HEK293 (cell line): ENCODE results near the gene SNX6.

Experiments
- IKZF3 ChIP-seq: fragments of 450-650 bp; IDR thresholded peaks from 2 replicates; pipeline ENCODE4 v1.5.0; 2018; ENCODE audit warnings: missing biosample characterization, mild to moderate bottlenecking, missing genetic modification characterization, moderate library complexity
- PRDM1 ChIP-seq: fragments of 450-650 bp; formaldehyde crosslinking; IDR thresholded peaks from 2 replicates; pipeline ENCODE4; 2016; ENCODE audit warnings: missing biosample characterization, missing genetic modification characterization
- ZNF132 ChIP-seq: fragments of 450-650 bp; formaldehyde crosslinking; IDR thresholded peaks from 2 replicates; pipeline ENCODE4 v1.5.1; 2017; ENCODE audit warnings: missing biosample characterization, missing genetic modification characterization, borderline replicate concordance
- ZNF138 ChIP-seq: fragments of 450-650 bp; formaldehyde crosslinking; IDR thresholded peaks from 2 replicates; pipeline ENCODE4 v1.5.1; 2016; ENCODE audit warnings: missing biosample characterization, missing genetic modification characterization, borderline replicate concordance
- ZNF274 ChIP-seq, 2 experiments: fragments of 200-500 bp in 1 of 2; fragments of 450-650 bp in 1 of 2; sonication (Bioruptor generic) in 1 of 2; formaldehyde crosslinking in 1 of 2; IDR thresholded peaks; 2 replicates each; pipeline versions ENCODE4 v1.5.1 to v1.6.1; 2014 to 2016; ENCODE audit warnings: borderline replicate concordance in 1 of 2, inconsistent platforms in 1 of 2, low read length in 1 of 2, missing biosample characterization in 1 of 2, missing genetic modification characterization in 1 of 2
- ZNF670 ChIP-seq: fragments of 450-650 bp; formaldehyde crosslinking; IDR thresholded peaks from 2 replicates; pipeline ENCODE4 v1.5.1; 2016; ENCODE audit warnings: missing biosample characterization, missing genetic modification characterization, low read depth
- TF ChIP-seq, protein P1 (sequence below): fragments of 450-650 bp; formaldehyde crosslinking; IDR thresholded peaks from 2 replicates; pipeline ENCODE4 v1.5.1; 2016; ENCODE audit warnings: missing biosample characterization, missing genetic modification characterization
- TF ChIP-seq, protein P2 (sequence below): fragments of 450-650 bp; formaldehyde crosslinking; IDR thresholded peaks from 2 replicates; pipeline ENCODE4 v1.5.1; 2016; ENCODE audit warnings: missing biosample characterization, missing genetic modification characterization
- TF ChIP-seq, protein P3 (sequence below): fragments of 450-650 bp; formaldehyde crosslinking; IDR thresholded peaks from 2 replicates; pipeline ENCODE4 v1.5.1; 2017; ENCODE audit warnings: missing biosample characterization, mild to moderate bottlenecking, missing genetic modification characterization, moderate library complexity
- TF ChIP-seq, protein P4 (sequence below): fragments of 450-650 bp; formaldehyde crosslinking; IDR thresholded peaks from 2 replicates; pipeline ENCODE4 v1.5.1; 2016; ENCODE audit warnings: missing biosample characterization, missing genetic modification characterization

DNA sequence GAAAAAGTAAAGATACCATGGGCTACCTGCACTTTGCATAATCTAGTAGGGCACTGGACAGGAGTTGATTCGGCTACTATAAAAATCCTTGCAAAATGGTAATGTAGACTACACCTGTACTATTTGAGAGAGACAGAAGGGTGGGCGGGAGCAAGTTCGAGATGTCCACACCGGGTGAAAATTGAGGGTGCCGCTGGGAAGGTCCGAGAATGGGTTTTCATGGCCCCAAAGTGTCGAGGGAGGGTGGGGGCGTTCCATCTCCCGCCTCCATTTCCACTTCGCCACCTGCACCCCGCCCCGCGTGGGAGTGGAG, 648 bp downstream of the SNX6 start:
- no peak for TF ChIP-seq ZNF132 (tag by site-specific recombination)
- no peak for TF ChIP-seq ZNF274 (IDR thresholded peaks at IDR 0.05; ENCODE audit: low read length)
- TF ChIP-seq ZNF274 (tag by site-specific recombination; IDR thresholded peaks at IDR 0.05; ENCODE audit: borderline replicate concordance): no peak
- TF ChIP-seq, protein P1, sequence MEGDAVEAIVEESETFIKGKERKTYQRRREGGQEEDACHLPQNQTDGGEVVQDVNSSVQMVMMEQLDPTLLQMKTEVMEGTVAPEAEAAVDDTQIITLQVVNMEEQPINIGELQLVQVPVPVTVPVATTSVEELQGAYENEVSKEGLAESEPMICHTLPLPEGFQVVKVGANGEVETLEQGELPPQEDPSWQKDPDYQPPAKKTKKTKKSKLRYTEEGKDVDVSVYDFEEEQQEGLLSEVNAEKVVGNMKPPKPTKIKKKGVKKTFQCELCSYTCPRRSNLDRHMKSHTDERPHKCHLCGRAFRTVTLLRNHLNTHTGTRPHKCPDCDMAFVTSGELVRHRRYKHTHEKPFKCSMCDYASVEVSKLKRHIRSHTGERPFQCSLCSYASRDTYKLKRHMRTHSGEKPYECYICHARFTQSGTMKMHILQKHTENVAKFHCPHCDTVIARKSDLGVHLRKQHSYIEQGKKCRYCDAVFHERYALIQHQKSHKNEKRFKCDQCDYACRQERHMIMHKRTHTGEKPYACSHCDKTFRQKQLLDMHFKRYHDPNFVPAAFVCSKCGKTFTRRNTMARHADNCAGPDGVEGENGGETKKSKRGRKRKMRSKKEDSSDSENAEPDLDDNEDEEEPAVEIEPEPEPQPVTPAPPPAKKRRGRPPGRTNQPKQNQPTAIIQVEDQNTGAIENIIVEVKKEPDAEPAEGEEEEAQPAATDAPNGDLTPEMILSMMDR (tag by site-specific recombination): no peak
- TF ChIP-seq, protein P2, sequence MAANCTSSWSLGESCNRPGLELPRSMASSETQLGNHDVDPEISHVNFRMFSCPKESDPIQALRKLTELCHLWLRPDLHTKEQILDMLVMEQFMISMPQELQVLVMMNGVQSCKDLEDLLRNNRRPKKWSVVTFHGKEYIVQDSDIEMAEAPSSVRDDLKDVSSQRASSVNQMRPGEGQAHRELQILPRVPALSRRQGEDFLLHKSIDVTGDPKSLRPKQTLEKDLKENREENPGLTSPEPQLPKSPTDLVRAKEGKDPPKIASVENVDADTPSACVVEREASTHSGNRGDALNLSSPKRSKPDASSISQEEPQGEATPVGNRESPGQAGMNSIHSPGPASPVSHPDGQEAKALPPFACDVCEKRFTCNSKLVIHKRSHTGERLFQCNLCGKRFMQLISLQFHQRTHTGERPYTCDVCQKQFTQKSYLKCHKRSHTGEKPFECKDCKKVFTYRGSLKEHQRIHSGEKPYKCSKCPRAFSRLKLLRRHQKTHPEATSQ (tag by site-specific recombination): no peak
- TF ChIP-seq, protein P3, sequence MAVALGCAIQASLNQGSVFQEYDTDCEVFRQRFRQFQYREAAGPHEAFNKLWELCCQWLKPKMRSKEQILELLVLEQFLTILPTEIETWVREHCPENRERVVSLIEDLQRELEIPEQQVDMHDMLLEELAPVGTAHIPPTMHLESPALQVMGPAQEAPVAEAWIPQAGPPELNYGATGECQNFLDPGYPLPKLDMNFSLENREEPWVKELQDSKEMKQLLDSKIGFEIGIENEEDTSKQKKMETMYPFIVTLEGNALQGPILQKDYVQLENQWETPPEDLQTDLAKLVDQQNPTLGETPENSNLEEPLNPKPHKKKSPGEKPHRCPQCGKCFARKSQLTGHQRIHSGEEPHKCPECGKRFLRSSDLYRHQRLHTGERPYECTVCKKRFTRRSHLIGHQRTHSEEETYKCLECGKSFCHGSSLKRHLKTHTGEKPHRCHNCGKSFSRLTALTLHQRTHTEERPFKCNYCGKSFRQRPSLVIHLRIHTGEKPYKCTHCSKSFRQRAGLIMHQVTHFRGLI (tag by site-specific recombination): no peak
- TF ChIP-seq ZNF138: no peak
- no peak for TF ChIP-seq PRDM1 (tag by site-specific recombination)
- TF ChIP-seq ZNF670: no peak
- TF ChIP-seq IKZF3 (tag by site-specific recombination): no peak
- TF ChIP-seq, protein P4, sequence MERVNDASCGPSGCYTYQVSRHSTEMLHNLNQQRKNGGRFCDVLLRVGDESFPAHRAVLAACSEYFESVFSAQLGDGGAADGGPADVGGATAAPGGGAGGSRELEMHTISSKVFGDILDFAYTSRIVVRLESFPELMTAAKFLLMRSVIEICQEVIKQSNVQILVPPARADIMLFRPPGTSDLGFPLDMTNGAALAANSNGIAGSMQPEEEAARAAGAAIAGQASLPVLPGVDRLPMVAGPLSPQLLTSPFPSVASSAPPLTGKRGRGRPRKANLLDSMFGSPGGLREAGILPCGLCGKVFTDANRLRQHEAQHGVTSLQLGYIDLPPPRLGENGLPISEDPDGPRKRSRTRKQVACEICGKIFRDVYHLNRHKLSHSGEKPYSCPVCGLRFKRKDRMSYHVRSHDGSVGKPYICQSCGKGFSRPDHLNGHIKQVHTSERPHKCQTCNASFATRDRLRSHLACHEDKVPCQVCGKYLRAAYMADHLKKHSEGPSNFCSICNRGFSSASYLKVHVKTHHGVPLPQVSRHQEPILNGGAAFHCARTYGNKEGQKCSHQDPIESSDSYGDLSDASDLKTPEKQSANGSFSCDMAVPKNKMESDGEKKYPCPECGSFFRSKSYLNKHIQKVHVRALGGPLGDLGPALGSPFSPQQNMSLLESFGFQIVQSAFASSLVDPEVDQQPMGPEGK (tag by site-specific recombination): no peak
